Right ventricle myocardium superior (tissue), 1 donor: Measurements from ENCODE around the gene ARFRP1. TPM values are rescaled to one million over a fixed set of nuclear protein-coding genes. Genes with fewer than 3 reads are reported as not detected.
A peak's percentile ranks its signal among the peaks of the same experiment; 100 is the strongest.
"Not testable (repeated sequence)": the region's sequence is repeated elsewhere in the genome, so short reads cannot be mapped to it uniquely, and the experiment has no call there.

Experiments
- ATAC-seq: fragments of 200-7000 bp; cut with Tn5 transposase; one replicate; pipeline ENCODE4 v1.9.1; 2020; ENCODE audit warnings: mild to moderate bottlenecking; ENCODE audit not compliant: poor library complexity
- DNase-seq: peaks from one replicate; pipeline ENCODE4 v3.0.0-alpha.2; 2020
- intact Hi-C: fragments of 100-400 bp; cut with DNase I; formaldehyde crosslinking; loops from one replicate; pipeline ENCODE4 v1.11.2; 2022
- total RNA-seq: library from RNA; stranded (reverse); fragmentation: NEBNext Ultra II Directional; extraction: Animal tissue kit (Norgen Biotek cat#: 25700); gene quantifications from one replicate; pipeline ENCODE4 v1.2.1, GENCODE V29; 2021
- donor health status: DM: no; HTN: yes; CAD: no; lungs with severe emphysema.

Gene ARFRP1
- total RNA-seq, 1 donor from 2014 or later = 32.2 TPM

GRCh38 chr20:63652192-63652980 is 55.4 kb downstream of the ARFRP1 start:
- DNase-seq (peak; percentile 54), ATAC-seq (peak; percentile 13)
- intact Hi-C loops = no loop called here

GRCh38 chr20:63651942-63652191 is 55.9 kb downstream of the ARFRP1 start:
- no peak for ATAC-seq
- no peak for DNase-seq
- intact Hi-C loops = no loop called here

DNA sequence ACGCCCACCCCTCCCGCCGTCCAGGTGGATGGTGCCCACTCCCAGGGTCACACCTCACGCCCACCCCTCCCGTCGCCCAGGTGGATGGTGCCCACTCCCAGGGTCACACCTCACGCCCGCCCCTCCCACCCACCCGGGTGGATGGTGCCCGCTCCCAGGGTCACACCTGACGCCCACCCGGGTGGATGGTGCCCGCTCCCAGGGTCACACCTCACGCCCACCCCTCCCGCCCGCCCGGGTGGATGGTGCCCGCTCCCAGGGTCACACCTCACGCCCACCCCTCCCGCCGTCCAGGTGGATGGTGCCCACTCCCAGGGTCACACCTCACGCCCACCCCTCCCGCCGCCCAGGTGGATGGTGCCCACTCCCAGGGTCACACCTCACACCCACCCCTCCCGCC is 57.3 kb downstream of the ARFRP1 start:
- ATAC-seq, intact Hi-C loops, DNase-seq: not testable (repeated sequence)

DNA sequence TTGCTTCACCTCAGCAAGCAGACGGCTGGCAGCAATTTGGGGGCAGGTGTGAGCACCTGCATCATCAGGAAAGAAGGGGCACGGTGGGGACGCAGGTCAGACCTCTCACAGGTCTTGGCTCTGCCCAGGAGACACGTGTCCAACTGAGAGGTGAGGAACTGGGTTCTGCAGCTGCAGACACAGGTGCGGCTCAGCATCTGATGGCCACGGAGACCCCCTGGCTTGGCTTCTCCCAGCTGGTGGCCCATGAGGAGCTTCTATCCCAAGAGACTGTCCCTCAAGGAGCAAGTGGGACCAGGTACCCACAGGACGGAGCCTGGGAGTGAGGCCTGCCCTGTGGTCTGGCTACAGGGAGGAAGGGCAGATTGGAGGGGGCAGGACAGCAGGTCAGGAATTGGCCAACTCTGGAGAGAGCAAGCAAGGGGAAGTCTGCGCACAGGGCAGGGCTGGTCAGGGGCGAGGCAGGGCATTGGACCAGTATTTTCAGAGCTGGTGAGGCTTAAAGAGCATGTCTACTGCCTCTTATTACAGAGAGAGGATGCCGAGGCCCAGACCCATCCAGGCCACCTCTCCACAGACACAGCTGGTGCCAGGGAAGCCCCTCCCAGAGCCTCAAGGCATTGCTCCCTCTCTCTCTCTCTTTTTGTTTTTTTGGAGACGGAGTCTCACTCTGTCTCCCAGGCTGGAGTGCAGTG is 58.7 kb downstream of the ARFRP1 start:
- no peak for DNase-seq
- ATAC-seq = no peak
- intact Hi-C loops = no loop called here

Other genes with a start within 250 kb of the ARFRP1 start
- 0.89 TPM for gene KCNQ2, start 235.3 kb downstream of the ARFRP1 start, total RNA-seq
- gene EEF1A2, start 208.9 kb downstream of the ARFRP1 start, total RNA-seq = 1,229 TPM
- gene PPDPF, start 187.2 kb downstream of the ARFRP1 start, total RNA-seq = 246 TPM
- gene PTK6, start 170.6 kb downstream of the ARFRP1 start, total RNA-seq = 0.13 TPM
- not detected for gene SRMS, start 160.2 kb downstream of the ARFRP1 start, total RNA-seq
- gene FNDC11, start 153.8 kb downstream of the ARFRP1 start, total RNA-seq = 0.11 TPM
- gene HELZ2, start 133.7 kb downstream of the ARFRP1 start, total RNA-seq = 9.7 TPM
- gene GMEB2, start 80.9 kb downstream of the ARFRP1 start, total RNA-seq = 5.5 TPM
- 4.3 TPM for gene STMN3, start 54.6 kb downstream of the ARFRP1 start, total RNA-seq
- 7.3 TPM for gene RTEL1, start 49.7 kb downstream of the ARFRP1 start, total RNA-seq
- 0.32 TPM for gene TNFRSF6B, start 11.3 kb downstream of the ARFRP1 start, total RNA-seq
- gene ZGPAT, start 63 bp upstream of the ARFRP1 start, total RNA-seq = 16.0 TPM
- gene LIME1, start 28.7 kb upstream of the ARFRP1 start, total RNA-seq = 1.6 TPM
- 95.0 TPM for gene SLC2A4RG, start 31.8 kb upstream of the ARFRP1 start, total RNA-seq
- 13.5 TPM for gene ZBTB46, start 123.3 kb upstream of the ARFRP1 start, total RNA-seq
- not detected for gene ABHD16B, start 153.5 kb upstream of the ARFRP1 start, total RNA-seq
- gene TPD52L2, start 157.3 kb upstream of the ARFRP1 start, total RNA-seq = 69.0 TPM
- 42.3 TPM for gene DNAJC5, start 187.2 kb upstream of the ARFRP1 start, total RNA-seq
- 54.4 TPM for gene UCKL1, start 248.4 kb upstream of the ARFRP1 start, total RNA-seq